GM12892 (cell line): ENCODE results near the gene SHROOM3.

Experiments
- POLR2A ChIP-seq: IDR thresholded peaks from 2 replicates; pipeline ENCODE4 v1.6.1; 2011; ENCODE audit warnings: low read depth, low read length, control low read depth
- POLR2AphosphoS5 ChIP-seq: IDR thresholded peaks from 2 replicates; pipeline ENCODE4 v1.6.1; 2011; ENCODE audit warnings: low read depth, low read length, control low read depth
- TAF1 ChIP-seq: IDR thresholded peaks from 2 replicates; pipeline ENCODE4 v1.6.1; 2011; ENCODE audit warnings: low read depth, mild to moderate bottlenecking, control low read depth, low read length, borderline replicate concordance

- TF ChIP-seq POLR2A (no peak), POLR2AphosphoS5 (no peak), TAF1 (no peak)
These were observed 135.3 kb downstream of the SHROOM3 start for GRCh38 chr4:76570141-76570973.
